ENCODE results near the gene JAZF1.

GRCh38 chr7:27925573-27926201, 254.9 kb downstream of the JAZF1 start:
- TF ChIP-seq BCL3 (IDR thresholded peaks at IDR 0.05; ENCODE audit: borderline replicate concordance, insufficient read depth, low read depth, low read length, poor library complexity, severe bottlenecking) (no peak), PKNOX1 (IDR thresholded peaks at IDR 0.05) (no peak), CTCF (IDR thresholded peaks at IDR 0.05 in 2 of 3, conservative IDR thresholded peaks at IDR 0.05 in 1 of 3; ENCODE audit: control insufficient read depth in 2 of 3, extremely low read depth in 1 of 3, insufficient read depth in 1 of 3, low read depth in 3 of 3, low read length in 3 of 3) (no peak), SKIL (IDR thresholded peaks at IDR 0.05; ENCODE audit: low read depth, poor library complexity, severe bottlenecking) (no peak), HCFC1 (IDR thresholded peaks at IDR 0.05; ENCODE audit: low read length) (no peak), NFXL1 (IDR thresholded peaks at IDR 0.05; ENCODE audit: borderline replicate concordance) (no peak), CHD1 (IDR thresholded peaks at IDR 0.05; ENCODE audit: low read depth, low read length) (no peak), ASH2L (IDR thresholded peaks at IDR 0.05; ENCODE audit: borderline replicate concordance, low read depth) (no peak)
